Hepatocyte (in vitro differentiated cells): Measurements from ENCODE around the gene COX7A2L. TPM values are rescaled to one million over a fixed set of nuclear protein-coding genes. Genes with fewer than 3 reads are reported as not detected.
"Not testable (repeated sequence)": the region's sequence is repeated elsewhere in the genome, so short reads cannot be mapped to it uniquely, and the experiment has no call there.

Source experiments
- DNase-seq: peaks from one replicate; pipeline ENCODE4 v3.0.0-alpha.2; 2016; ENCODE audit warnings: low spot score
- H2AFZ ChIP-seq: fragments of 200-600 bp; sonication (generic); 2 replicates; pipeline ENCODE4 v1.6.0; 2016; ENCODE audit warnings: antibody characterized with exemption, mild to moderate bottlenecking
- H3K27ac ChIP-seq: fragments of 200-600 bp; sonication (generic); 2 replicates; pipeline ENCODE4 v1.5.1; 2016; ENCODE audit warnings: mild to moderate bottlenecking
- H3K27me3 ChIP-seq: fragments of 200-600 bp; sonication (generic); 2 replicates; pipeline ENCODE4 v1.6.1; 2016
- H3K36me3 ChIP-seq: fragments of 200-600 bp; sonication (generic); replicated peaks from 2 replicates; pipeline ENCODE4 v1.5.1; 2016; ENCODE audit warnings: low read depth; ENCODE audit not compliant: insufficient read depth
- H3K4me1 ChIP-seq: fragments of 200-600 bp; sonication (generic); 2 replicates; pipeline ENCODE4 v1.5.1; 2016; ENCODE audit warnings: mild to moderate bottlenecking, moderate library complexity; ENCODE audit not compliant: insufficient read depth
- H3K4me2 ChIP-seq: fragments of 200-600 bp; sonication (generic); 2 replicates; pipeline ENCODE4 v1.6.0; 2016
- H3K4me3 ChIP-seq: fragments of 200-600 bp; sonication (generic); 2 replicates; pipeline ENCODE4 v1.5.1; 2016; ENCODE audit warnings: mild to moderate bottlenecking
- H3K79me2 ChIP-seq: fragments of 200-600 bp; sonication (generic); 2 replicates; pipeline ENCODE4 v1.6.0; 2017; ENCODE audit warnings: mild to moderate bottlenecking
- H3K9me2 ChIP-seq: fragments of 200-600 bp; sonication (generic); replicated peaks from 2 replicates; pipeline ENCODE4 v1.6.0; 2017; ENCODE audit warnings: mild to moderate bottlenecking; ENCODE audit not compliant: insufficient read depth
- H3K9me3 ChIP-seq: fragments of 200-600 bp; sonication (generic); 2 replicates; pipeline ENCODE4 v1.5.1; 2016; ENCODE audit warnings: low read depth, mild to moderate bottlenecking
- H4K20me1 ChIP-seq: fragments of 200-600 bp; sonication (generic); 2 replicates; pipeline ENCODE4 v1.6.0; 2016; ENCODE audit warnings: mild to moderate bottlenecking; ENCODE audit not compliant: insufficient read depth, poor library complexity, severe bottlenecking
- CTCF ChIP-seq: fragments of 200-600 bp; sonication (generic); IDR thresholded peaks from 2 replicates; pipeline ENCODE4 v1.5.1; 2016; ENCODE audit warnings: antibody characterized with exemption, mild to moderate bottlenecking; ENCODE audit not compliant: poor library complexity
- EZH2 ChIP-seq: fragments of 200-600 bp; sonication (generic); IDR thresholded peaks from 2 replicates; pipeline ENCODE4 v1.6.1; 2016; ENCODE audit warnings: antibody characterized with exemption, mild to moderate bottlenecking, borderline replicate concordance
- EZH2phosphoT487 ChIP-seq: fragments of 200-600 bp; sonication (generic); IDR thresholded peaks from one replicate; pipeline ENCODE4 v1.6.1; 2018; ENCODE audit warnings: antibody characterized with exemption, mild to moderate bottlenecking, low read depth, moderate library complexity; ENCODE audit not compliant: unreplicated experiment, severe bottlenecking
- WGBS: methylation state at CpG from one replicate; pipeline ENCODE4 v1.1.6; 2016; ENCODE audit warnings: low lambda C conversion rate; ENCODE audit errors: missing lambda C conversion rate; 5-methylcytosine and 5-hydroxymethylcytosine counted together
- polyA plus RNA-seq: library from polyadenylated mRNA; unstranded; fragments of >200 nt; fragmentation: Nextera tagmentation; extraction: Ambion mirVana; gene quantifications from 2 replicates; pipeline ENCODE4 v1.2.1, GENCODE V29; 2016
- total RNA-seq: library from RNA; depleted of rRNA; stranded (reverse); fragments of >200 nt; gene quantifications from 2 replicates; pipeline ENCODE4 v1.2.3, GENCODE V29; 2014

Gene COX7A2L
- total and polyA plus RNA-seq, 2 experiments from 2014 or later, result 134 to 247 TPM

- 84% methylated on average over 4 of the region's 4 CpGs for WGBS
- H3K27me3 ChIP-seq, result no peaks in the 10 kb centered on the region
- H3K9me2 ChIP-seq, result no peaks in the 10 kb centered on the region
These were observed 43.7 kb upstream of the COX7A2L start for GRCh38 chr2:42404676-42405075.

GRCh38 chr2:42401773-42402172, 40.8 kb upstream of the COX7A2L start:
- Histone ChIP-seq H3K79me2 (no peaks in the 10 kb centered on the region), H2AFZ (no peak overlapping the region), H3K27me3 (no peaks in the 10 kb centered on the region), H3K4me1 (no peaks in the 10 kb centered on the region), H3K4me2 (no peak overlapping the region), H3K9me3 (no peaks in the 10 kb centered on the region), H4K20me1 (no peaks in the 10 kb centered on the region), H3K36me3 (no peaks in the 10 kb centered on the region), H3K9me2 (no peaks in the 10 kb centered on the region), H3K4me3 (no peak overlapping the region), H3K27ac (no peak overlapping the region)
- WGBS, result 94% methylated on average over 6 of the region's 6 CpGs
- DNase-seq, result no peak
- TF ChIP-seq EZH2phosphoT487 (no peak), EZH2 (no peak), CTCF (no peak)

More at GRCh38 chr2:42404676-42405075, 43.7 kb upstream of the COX7A2L start:
- TF ChIP-seq CTCF (no peak), EZH2 (no peak), EZH2phosphoT487 (no peak)
- Histone ChIP-seq H3K4me3 (no peak overlapping the region), H3K79me2 (no peaks in the 10 kb centered on the region), H3K9me3 (no peaks in the 10 kb centered on the region), H3K27ac (no peak overlapping the region), H4K20me1 (no peaks in the 10 kb centered on the region), H2AFZ (no peak overlapping the region), H3K4me2 (no peak overlapping the region), H3K36me3 (no peaks in the 10 kb centered on the region), H3K4me1 (no peaks in the 10 kb centered on the region)
- DNase-seq, result no peak

- not testable (repeated sequence) for H3K4me3 ChIP-seq, H3K9me3 ChIP-seq, DNase-seq, H3K27me3 ChIP-seq, H3K27ac ChIP-seq, H3K79me2 ChIP-seq, H3K4me1 ChIP-seq, H3K4me2 ChIP-seq, H3K9me2 ChIP-seq, H2AFZ ChIP-seq, H3K36me3 ChIP-seq, H4K20me1 ChIP-seq
- 96% methylated on average over 11 of the region's 11 CpGs for WGBS
These were observed 37.0 kb upstream of the COX7A2L start for GRCh38 chr2:42398052-42398451.

- WGBS, result 98% methylated on average over 3 of the region's 3 CpGs
- DNase-seq, H3K79me2 ChIP-seq, H3K9me3 ChIP-seq, H3K4me2 ChIP-seq, H3K4me1 ChIP-seq, H3K27me3 ChIP-seq, H3K9me2 ChIP-seq, H3K27ac ChIP-seq, H3K4me3 ChIP-seq, H4K20me1 ChIP-seq, H3K36me3 ChIP-seq, H2AFZ ChIP-seq: not testable (repeated sequence)
These were observed 32.3 kb upstream of the COX7A2L start for GRCh38 chr2:42393320-42393719.

- H3K27me3 ChIP-seq, result no peaks in the 10 kb centered on the region
- DNase-seq, result no peak
- no peaks in the 10 kb centered on the region for H4K20me1 ChIP-seq
- H3K4me2 ChIP-seq, result no peak overlapping the region
- no peaks in the 10 kb centered on the region for H3K4me1 ChIP-seq
- 100% methylated on average over 1 of the region's 1 CpG for WGBS
- no peaks in the 10 kb centered on the region for H3K9me2 ChIP-seq
- TF ChIP-seq EZH2, result no peak
- no peak for TF ChIP-seq CTCF
- TF ChIP-seq EZH2phosphoT487, result no peak
- H3K36me3 ChIP-seq, result no peaks in the 10 kb centered on the region
- H3K9me3 ChIP-seq, result no peaks in the 10 kb centered on the region
- no peak overlapping the region for H3K27ac ChIP-seq
- H2AFZ ChIP-seq, result no peak overlapping the region
- no peak overlapping the region for H3K4me3 ChIP-seq
- H3K79me2 ChIP-seq, result no peaks in the 10 kb centered on the region
These were observed 31.2 kb upstream of the COX7A2L start for GRCh38 chr2:42392191-42392590.
